ENCODE measurements around the gene MAST4.
"Not testable (repeated sequence)": the region's sequence is repeated elsewhere in the genome, so short reads cannot be mapped to it uniquely, and the experiment has no call there.

The MAST4 gene

GRCh38 chr5:66814146-66814991, 218.2 kb downstream of the MAST4 start:
- peak; percentile 39 to 48 for DNase-seq

- DNase-seq: no peak
These were observed 222.2 kb downstream of the MAST4 start for GRCh38 chr5:66818304-66818934.

GRCh38 chr5:66818935-66819328, 222.7 kb downstream of the MAST4 start:
- no peak for DNase-seq

GRCh38 chr5:66820630-66821207, 224.5 kb downstream of the MAST4 start:
- DNase-seq: no peak

- DNase-seq: peak; percentile 27 to 30
These were observed 225.7 kb downstream of the MAST4 start for GRCh38 chr5:66821688-66822429.

GRCh38 chr5:66822906-66823305, 226.7 kb downstream of the MAST4 start:
- not testable (repeated sequence) for DNase-seq

GRCh38 chr5:66824476-66824875, 228.3 kb downstream of the MAST4 start:
- DNase-seq: no peak

- no peak for DNase-seq
These were observed 230.1 kb downstream of the MAST4 start for GRCh38 chr5:66826263-66826662.

- no peak for DNase-seq
These were observed 230.5 kb downstream of the MAST4 start for GRCh38 chr5:66826696-66827095.

- no peak for DNase-seq
These were observed 231.9 kb downstream of the MAST4 start for GRCh38 chr5:66828046-66828547.

- peak; percentile 30 to 34 for DNase-seq
These were observed 232.6 kb downstream of the MAST4 start for GRCh38 chr5:66828548-66829357.

- no peak for DNase-seq
These were observed 233.1 kb downstream of the MAST4 start for GRCh38 chr5:66829358-66829674.

- DNase-seq: no peak
These were observed 233.6 kb downstream of the MAST4 start for GRCh38 chr5:66829826-66830225.

GRCh38 chr5:66830636-66831035, 234.4 kb downstream of the MAST4 start:
- DNase-seq: no peak

GRCh38 chr5:66839636-66840185, 243.5 kb downstream of the MAST4 start:
- no peak for DNase-seq

- peak in 1 of 2 donors; percentile 18 for DNase-seq
These were observed 244.4 kb downstream of the MAST4 start for GRCh38 chr5:66840511-66841013.

GRCh38 chr5:66841264-66841663, 245.1 kb downstream of the MAST4 start:
- DNase-seq: no peak

- no peak for DNase-seq
These were observed 246.3 kb downstream of the MAST4 start for GRCh38 chr5:66842540-66842939.

GRCh38 chr5:66843065-66843464, 246.9 kb downstream of the MAST4 start:
- no peak for DNase-seq

GRCh38 chr5:66848749-66849641, 252.8 kb downstream of the MAST4 start:
- DNase-seq: no peak

GRCh38 chr5:66849803-66850202, 253.6 kb downstream of the MAST4 start:
- DNase-seq: no peak

Data from stimulated activated CD4-positive, alpha-beta T cell treated with anti-CD3 and anti-CD28 coated beads, Interleukin-2, amount 100 ng/mL, for 48 hours (primary cell).